Measurements from ENCODE around the gene MEGF6.

MEGF6 gene, protein sequence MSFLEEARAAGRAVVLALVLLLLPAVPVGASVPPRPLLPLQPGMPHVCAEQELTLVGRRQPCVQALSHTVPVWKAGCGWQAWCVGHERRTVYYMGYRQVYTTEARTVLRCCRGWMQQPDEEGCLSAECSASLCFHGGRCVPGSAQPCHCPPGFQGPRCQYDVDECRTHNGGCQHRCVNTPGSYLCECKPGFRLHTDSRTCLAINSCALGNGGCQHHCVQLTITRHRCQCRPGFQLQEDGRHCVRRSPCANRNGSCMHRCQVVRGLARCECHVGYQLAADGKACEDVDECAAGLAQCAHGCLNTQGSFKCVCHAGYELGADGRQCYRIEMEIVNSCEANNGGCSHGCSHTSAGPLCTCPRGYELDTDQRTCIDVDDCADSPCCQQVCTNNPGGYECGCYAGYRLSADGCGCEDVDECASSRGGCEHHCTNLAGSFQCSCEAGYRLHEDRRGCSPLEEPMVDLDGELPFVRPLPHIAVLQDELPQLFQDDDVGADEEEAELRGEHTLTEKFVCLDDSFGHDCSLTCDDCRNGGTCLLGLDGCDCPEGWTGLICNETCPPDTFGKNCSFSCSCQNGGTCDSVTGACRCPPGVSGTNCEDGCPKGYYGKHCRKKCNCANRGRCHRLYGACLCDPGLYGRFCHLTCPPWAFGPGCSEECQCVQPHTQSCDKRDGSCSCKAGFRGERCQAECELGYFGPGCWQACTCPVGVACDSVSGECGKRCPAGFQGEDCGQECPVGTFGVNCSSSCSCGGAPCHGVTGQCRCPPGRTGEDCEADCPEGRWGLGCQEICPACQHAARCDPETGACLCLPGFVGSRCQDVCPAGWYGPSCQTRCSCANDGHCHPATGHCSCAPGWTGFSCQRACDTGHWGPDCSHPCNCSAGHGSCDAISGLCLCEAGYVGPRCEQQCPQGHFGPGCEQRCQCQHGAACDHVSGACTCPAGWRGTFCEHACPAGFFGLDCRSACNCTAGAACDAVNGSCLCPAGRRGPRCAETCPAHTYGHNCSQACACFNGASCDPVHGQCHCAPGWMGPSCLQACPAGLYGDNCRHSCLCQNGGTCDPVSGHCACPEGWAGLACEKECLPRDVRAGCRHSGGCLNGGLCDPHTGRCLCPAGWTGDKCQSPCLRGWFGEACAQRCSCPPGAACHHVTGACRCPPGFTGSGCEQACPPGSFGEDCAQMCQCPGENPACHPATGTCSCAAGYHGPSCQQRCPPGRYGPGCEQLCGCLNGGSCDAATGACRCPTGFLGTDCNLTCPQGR (N-terminal part only)

DNA sequence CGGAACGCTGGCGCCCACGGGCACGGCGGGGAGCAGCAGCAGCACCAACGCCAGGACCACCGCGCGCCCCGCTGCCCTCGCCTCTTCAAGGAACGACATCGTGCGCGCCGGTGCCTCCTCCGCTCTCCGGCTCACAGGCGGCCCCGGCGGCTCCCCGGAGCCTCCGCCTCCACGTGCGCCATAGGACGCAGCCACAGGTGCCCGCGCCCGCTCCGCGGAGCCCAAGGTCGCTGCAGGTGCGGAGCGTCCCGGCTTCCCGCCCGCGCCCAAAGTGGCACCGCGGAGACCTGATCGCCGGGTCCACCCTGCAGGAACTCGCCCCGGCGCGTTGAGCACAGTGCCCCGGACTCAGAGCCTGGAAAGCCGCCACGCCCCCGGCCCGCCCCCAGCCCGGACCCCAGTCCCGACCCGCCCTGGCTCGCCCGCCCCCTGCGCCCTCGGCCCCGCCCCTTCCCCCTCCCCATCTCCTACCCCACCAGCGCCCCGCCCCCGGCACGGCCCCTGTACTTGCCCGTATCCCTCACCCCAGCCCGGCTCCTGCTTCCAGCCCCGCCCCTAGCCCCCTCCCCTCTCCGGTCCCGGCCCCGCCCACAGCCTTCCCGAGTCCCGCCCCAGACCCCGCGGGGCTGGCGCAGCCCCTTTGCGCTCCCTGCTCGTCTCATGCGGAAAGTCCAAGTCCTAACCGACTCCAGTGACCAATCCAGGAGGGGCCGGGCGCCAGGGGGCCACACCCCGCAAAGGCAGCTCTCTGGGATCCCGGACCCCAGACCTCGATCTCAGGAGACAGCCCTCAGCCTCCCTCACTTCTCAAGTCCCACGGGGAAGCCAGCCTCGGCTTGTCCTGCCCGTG, at the start of gene MEGF6:
MEGF6 (minus strand) TSS at position 339 of the 850 bp plus-strand sequence; CDS start at position 99, 240 bp downstream.
- Histone ChIP-seq H3K36me3 (ENCODE audit: insufficient read depth, low read length) (no peaks in the 10 kb centered on the region), H3K27me3 (ENCODE audit: insufficient read depth, low read length) (peaks cover 9% of the 10 kb centered on the region), H3K9me3 (ENCODE audit: low read length) (no peaks in the 10 kb centered on the region), H3K4me1 (ENCODE audit: insufficient read depth, low read length) (peaks cover 43% of the 10 kb centered on the region), H2AFZ (ENCODE audit: low read depth, low read length) (no peak within 1 kb of the TSS), H3K4me3 (ENCODE audit: low read length) (peak within 1 kb of the TSS; percentile 57)

GRCh38 chr1:3660704-3661103, 49.4 kb upstream of the MEGF6 start:
- Histone ChIP-seq H3K4me1 (ENCODE audit: insufficient read depth, low read length) (no peaks in the 10 kb centered on the region), H2AFZ (ENCODE audit: low read depth, low read length) (no peak overlapping the region), H3K36me3 (ENCODE audit: insufficient read depth, low read length) (no peaks in the 10 kb centered on the region), H3K4me3 (ENCODE audit: low read length) (no peak overlapping the region), H3K9me3 (ENCODE audit: low read length) (no peaks in the 10 kb centered on the region), H3K27me3 (ENCODE audit: insufficient read depth, low read length) (peaks cover 36% of the 10 kb centered on the region)

DNA sequence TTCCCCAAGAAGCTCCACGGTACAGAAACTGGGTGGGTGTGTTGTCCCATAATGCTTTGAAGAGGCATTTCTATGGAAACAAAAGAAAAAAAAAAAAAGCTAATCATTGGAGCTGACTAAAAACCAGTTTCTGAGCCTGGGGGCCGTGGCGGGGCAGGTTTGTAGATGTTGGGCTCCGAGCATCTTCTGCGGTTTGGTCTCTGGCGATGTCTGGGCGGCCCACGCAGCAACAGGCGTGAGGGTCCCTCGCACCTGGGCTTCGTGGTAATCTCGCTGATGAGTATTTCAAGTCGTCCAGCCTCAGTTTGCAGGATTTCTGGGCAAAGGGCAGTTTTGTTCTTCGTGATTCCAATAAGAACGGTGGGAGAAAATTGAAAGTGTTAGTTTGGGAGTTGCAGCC, 47.8 kb upstream of the MEGF6 start:
- H2AFZ ChIP-seq (ENCODE audit: low read depth, low read length) = no peak overlapping the region
- no peaks in the 10 kb centered on the region for H3K9me3 ChIP-seq (ENCODE audit: low read length)
- no peaks in the 10 kb centered on the region for H3K4me1 ChIP-seq (ENCODE audit: insufficient read depth, low read length)
- H3K36me3 ChIP-seq (ENCODE audit: insufficient read depth, low read length) = no peaks in the 10 kb centered on the region
- peaks cover 52% of the 10 kb centered on the region for H3K27me3 ChIP-seq (ENCODE audit: insufficient read depth, low read length)
- H3K4me3 ChIP-seq (ENCODE audit: low read length) = no peak overlapping the region

GRCh38 chr1:3658231-3658615, 46.9 kb upstream of the MEGF6 start:
- Histone ChIP-seq H3K4me1 (ENCODE audit: insufficient read depth, low read length) (no peaks in the 10 kb centered on the region), H3K9me3 (ENCODE audit: low read length) (no peaks in the 10 kb centered on the region), H2AFZ (ENCODE audit: low read depth, low read length) (no peak overlapping the region), H3K4me3 (ENCODE audit: low read length) (no peak overlapping the region), H3K27me3 (ENCODE audit: insufficient read depth, low read length) (peaks cover 60% of the 10 kb centered on the region), H3K36me3 (ENCODE audit: insufficient read depth, low read length) (no peaks in the 10 kb centered on the region)

GRCh38 chr1:3657578-3658230, 46.4 kb upstream of the MEGF6 start:
- Histone ChIP-seq H3K4me3 (ENCODE audit: low read length) (no peak overlapping the region), H2AFZ (ENCODE audit: low read depth, low read length) (no peak overlapping the region), H3K36me3 (ENCODE audit: insufficient read depth, low read length) (no peaks in the 10 kb centered on the region), H3K4me1 (ENCODE audit: insufficient read depth, low read length) (no peaks in the 10 kb centered on the region), H3K27me3 (ENCODE audit: insufficient read depth, low read length) (peaks cover 66% of the 10 kb centered on the region), H3K9me3 (ENCODE audit: low read length) (no peaks in the 10 kb centered on the region)

DNA sequence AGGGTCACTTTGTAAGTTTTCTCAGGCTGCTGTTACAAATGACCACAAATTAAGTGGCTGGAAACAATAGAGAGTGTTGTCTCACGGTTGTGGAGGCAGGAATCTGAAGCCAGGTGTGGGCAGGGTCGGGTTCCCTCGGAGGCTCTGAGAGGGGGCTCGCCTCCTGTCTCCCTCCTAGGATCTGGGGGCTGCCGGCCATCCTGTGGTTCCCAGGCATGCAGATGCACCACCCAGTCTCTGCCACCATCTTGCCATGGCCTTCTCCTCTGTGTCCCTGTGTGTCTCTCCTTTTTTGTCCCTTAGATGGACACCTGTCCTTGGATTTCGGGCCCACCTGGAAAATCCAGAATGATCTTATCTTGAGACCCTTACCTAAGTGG, 45.8 kb upstream of the MEGF6 start:
- no peak overlapping the region for H2AFZ ChIP-seq (ENCODE audit: low read depth, low read length)
- no peak overlapping the region for H3K4me3 ChIP-seq (ENCODE audit: low read length)
- H3K36me3 ChIP-seq (ENCODE audit: insufficient read depth, low read length) = no peaks in the 10 kb centered on the region
- H3K9me3 ChIP-seq (ENCODE audit: low read length) = no peaks in the 10 kb centered on the region
- H3K27me3 ChIP-seq (ENCODE audit: insufficient read depth, low read length) = peaks cover 72% of the 10 kb centered on the region
- H3K4me1 ChIP-seq (ENCODE audit: insufficient read depth, low read length) = no peaks in the 10 kb centered on the region

DNA sequence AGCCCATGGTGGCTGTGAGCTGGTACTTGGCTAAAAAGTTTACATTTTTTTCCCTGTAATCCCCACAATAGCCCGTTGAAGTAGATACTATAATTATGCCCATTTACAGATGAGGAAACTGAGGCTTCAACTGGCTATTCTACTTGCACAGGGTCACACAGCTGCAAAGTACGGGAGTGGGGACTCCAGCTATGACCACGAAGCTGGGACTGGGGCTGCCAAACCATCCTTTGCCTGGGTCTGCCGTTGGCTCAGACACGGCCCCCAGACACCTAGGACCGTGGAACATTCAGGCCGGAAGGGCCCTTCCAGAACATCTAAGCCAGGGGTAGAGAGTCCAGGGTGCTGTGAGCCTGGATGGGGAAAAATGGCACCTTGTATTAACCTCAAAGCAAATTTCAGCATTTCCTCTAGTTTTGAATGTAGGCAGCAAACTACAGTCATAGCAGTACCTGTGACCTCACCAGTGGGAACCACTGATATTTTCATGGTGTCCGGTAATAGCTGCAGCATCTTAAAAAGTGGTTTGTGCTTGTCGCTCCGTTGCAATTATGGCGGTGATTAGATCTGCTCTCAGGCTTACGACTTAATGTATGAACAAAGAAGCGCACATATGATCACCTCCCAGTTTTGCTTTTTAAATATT, 45.3 kb upstream of the MEGF6 start:
- Histone ChIP-seq H3K36me3 (ENCODE audit: insufficient read depth, low read length) (no peaks in the 10 kb centered on the region), H3K27me3 (ENCODE audit: insufficient read depth, low read length) (peaks cover 77% of the 10 kb centered on the region), H2AFZ (ENCODE audit: low read depth, low read length) (no peak overlapping the region), H3K4me3 (ENCODE audit: low read length) (no peak overlapping the region), H3K9me3 (ENCODE audit: low read length) (no peaks in the 10 kb centered on the region), H3K4me1 (ENCODE audit: insufficient read depth, low read length) (no peaks in the 10 kb centered on the region)

GRCh38 chr1:3654549-3655281, 43.4 kb upstream of the MEGF6 start:
- H3K9me3 ChIP-seq (ENCODE audit: low read length) = no peaks in the 10 kb centered on the region
- H3K4me1 ChIP-seq (ENCODE audit: insufficient read depth, low read length) = peaks cover 4% of the 10 kb centered on the region
- no peak overlapping the region for H2AFZ ChIP-seq (ENCODE audit: low read depth, low read length)
- H3K4me3 ChIP-seq (ENCODE audit: low read length) = no peak overlapping the region
- no peaks in the 10 kb centered on the region for H3K36me3 ChIP-seq (ENCODE audit: insufficient read depth, low read length)
- peaks cover 84% of the 10 kb centered on the region for H3K27me3 ChIP-seq (ENCODE audit: insufficient read depth, low read length)

GRCh38 chr1:3653286-3653618, 41.9 kb upstream of the MEGF6 start:
- no peak overlapping the region for H3K4me3 ChIP-seq (ENCODE audit: low read length)
- H2AFZ ChIP-seq (ENCODE audit: low read depth, low read length) = no peak overlapping the region
- H3K27me3 ChIP-seq (ENCODE audit: insufficient read depth, low read length) = peaks cover 78% of the 10 kb centered on the region
- no peaks in the 10 kb centered on the region for H3K36me3 ChIP-seq (ENCODE audit: insufficient read depth, low read length)
- no peaks in the 10 kb centered on the region for H3K9me3 ChIP-seq (ENCODE audit: low read length)
- peaks cover 10% of the 10 kb centered on the region for H3K4me1 ChIP-seq (ENCODE audit: insufficient read depth, low read length)

DNA sequence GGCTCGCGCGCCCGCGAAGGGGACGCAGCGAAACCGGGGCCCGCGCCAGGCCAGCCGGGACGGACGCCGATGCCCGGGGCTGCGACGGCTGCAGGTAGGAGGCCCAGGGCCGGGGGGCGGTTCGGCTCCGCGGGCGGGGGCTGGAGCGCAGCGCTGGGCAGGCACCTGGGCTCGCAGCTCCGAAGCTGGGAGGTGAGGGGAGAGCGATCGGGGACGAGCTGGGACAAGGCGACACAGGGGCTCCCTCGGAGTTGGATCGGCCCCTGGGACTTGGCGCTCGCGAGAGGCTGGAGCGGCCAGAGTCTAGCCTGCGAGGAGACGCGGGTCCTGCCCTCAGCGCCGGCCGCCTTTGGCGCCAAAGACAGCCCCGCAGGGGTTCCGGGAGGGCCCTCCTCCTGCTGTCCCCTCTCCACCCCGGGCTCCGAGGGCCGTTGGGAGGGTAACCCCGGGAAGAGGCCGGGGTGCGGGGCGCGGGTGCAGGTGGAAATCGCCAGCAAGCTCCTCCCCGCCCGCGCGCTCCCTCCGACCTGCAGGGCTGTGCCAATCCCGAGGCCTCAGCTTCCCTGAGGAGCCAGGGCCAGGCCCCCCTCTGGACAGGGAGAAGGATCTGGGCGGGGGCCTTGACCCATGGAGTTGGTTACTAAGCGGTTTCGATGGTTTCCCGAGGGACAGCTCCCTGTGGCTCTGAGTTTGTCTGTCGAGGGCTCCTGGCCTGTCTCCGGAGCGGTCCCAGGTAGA, 41.4 kb upstream of the MEGF6 start:
- peaks cover 10% of the 10 kb centered on the region for H3K4me1 ChIP-seq (ENCODE audit: insufficient read depth, low read length)
- H2AFZ ChIP-seq (ENCODE audit: low read depth, low read length) = no peak overlapping the region
- no peaks in the 10 kb centered on the region for H3K9me3 ChIP-seq (ENCODE audit: low read length)
- no peak overlapping the region for H3K4me3 ChIP-seq (ENCODE audit: low read length)
- peaks cover 72% of the 10 kb centered on the region for H3K27me3 ChIP-seq (ENCODE audit: insufficient read depth, low read length)
- H3K36me3 ChIP-seq (ENCODE audit: insufficient read depth, low read length) = no peaks in the 10 kb centered on the region
